ENCODE measurements around the gene GPR161.
"Not testable (repeated sequence)": the region's sequence is repeated elsewhere in the genome, so short reads cannot be mapped to it uniquely, and the experiment has no call there.

Gene GPR161

GRCh38 chr1:168167806-168168205 is 31.1 kb upstream of the GPR161 start:
- H3K27ac ChIP-seq (ENCODE audit: insufficient read depth, low read depth, low read length, poor library complexity, severe bottlenecking) = no peak overlapping the region
- H3K36me3 ChIP-seq (ENCODE audit: control insufficient read depth, insufficient read depth, low read length) = no peaks in the 10 kb centered on the region
- H3K27me3 ChIP-seq (ENCODE audit: control insufficient read depth, insufficient read depth, low read length, poor library complexity, severe bottlenecking) = no peaks in the 10 kb centered on the region
- 73 to 85% methylated on average over 2 of the region's 2 CpGs for WGBS, 2 experiments
- no peaks in the 10 kb centered on the region for H3K9me3 ChIP-seq (ENCODE audit: control insufficient read depth, low read length)
- no peak overlapping the region for H3K4me3 ChIP-seq (ENCODE audit: insufficient read depth, low read depth, low read length)
- H3K4me1 ChIP-seq (ENCODE audit: control insufficient read depth, insufficient read depth, low read length) = no peaks in the 10 kb centered on the region

GRCh38 chr1:168164771-168165170 is 28.0 kb upstream of the GPR161 start:
- Histone ChIP-seq H3K4me3 (ENCODE audit: insufficient read depth, low read depth, low read length) (no peak overlapping the region), H3K27me3 (ENCODE audit: control insufficient read depth, insufficient read depth, low read length, poor library complexity, severe bottlenecking) (no peaks in the 10 kb centered on the region), H3K9me3 (ENCODE audit: control insufficient read depth, low read length) (no peaks in the 10 kb centered on the region), H3K36me3 (ENCODE audit: control insufficient read depth, insufficient read depth, low read length) (no peaks in the 10 kb centered on the region), H3K4me1 (ENCODE audit: control insufficient read depth, insufficient read depth, low read length) (no peaks in the 10 kb centered on the region), H3K27ac (ENCODE audit: insufficient read depth, low read depth, low read length, poor library complexity, severe bottlenecking) (no peak overlapping the region)
- 89 to 92% methylated on average over 3 of the region's 3 CpGs for WGBS, 2 experiments

- no peaks in the 10 kb centered on the region for H3K4me1 ChIP-seq (ENCODE audit: control insufficient read depth, insufficient read depth, low read length)
- no peaks in the 10 kb centered on the region for H3K27me3 ChIP-seq (ENCODE audit: control insufficient read depth, insufficient read depth, low read length, poor library complexity, severe bottlenecking)
- 88% methylated on average over 3 of the region's 3 CpGs for WGBS, 2 experiments
- no peak overlapping the region for H3K27ac ChIP-seq (ENCODE audit: insufficient read depth, low read depth, low read length, poor library complexity, severe bottlenecking)
- no peaks in the 10 kb centered on the region for H3K9me3 ChIP-seq (ENCODE audit: control insufficient read depth, low read length)
- no peak overlapping the region for H3K4me3 ChIP-seq (ENCODE audit: insufficient read depth, low read depth, low read length)
- no peaks in the 10 kb centered on the region for H3K36me3 ChIP-seq (ENCODE audit: control insufficient read depth, insufficient read depth, low read length)
Measured at GRCh38 chr1:168163670-168164069, 26.9 kb upstream of the GPR161 start.

GRCh38 chr1:168161459-168161858 is 24.7 kb upstream of the GPR161 start:
- Histone ChIP-seq H3K27ac (ENCODE audit: insufficient read depth, low read depth, low read length, poor library complexity, severe bottlenecking) (no peak overlapping the region), H3K27me3 (ENCODE audit: control insufficient read depth, insufficient read depth, low read length, poor library complexity, severe bottlenecking) (no peaks in the 10 kb centered on the region), H3K9me3 (ENCODE audit: control insufficient read depth, low read length) (no peaks in the 10 kb centered on the region), H3K4me3 (ENCODE audit: insufficient read depth, low read depth, low read length) (no peak overlapping the region), H3K36me3 (ENCODE audit: control insufficient read depth, insufficient read depth, low read length) (no peaks in the 10 kb centered on the region), H3K4me1 (ENCODE audit: control insufficient read depth, insufficient read depth, low read length) (no peaks in the 10 kb centered on the region)
- WGBS, 2 experiments = 89 to 94% methylated on average over 2 of the region's 2 CpGs

- Histone ChIP-seq H3K4me1 (ENCODE audit: control insufficient read depth, insufficient read depth, low read length) (no peaks in the 10 kb centered on the region), H3K9me3 (ENCODE audit: control insufficient read depth, low read length) (no peaks in the 10 kb centered on the region), H3K27me3 (ENCODE audit: control insufficient read depth, insufficient read depth, low read length, poor library complexity, severe bottlenecking) (no peaks in the 10 kb centered on the region), H3K36me3 (ENCODE audit: control insufficient read depth, insufficient read depth, low read length) (no peaks in the 10 kb centered on the region), H3K4me3 (ENCODE audit: insufficient read depth, low read depth, low read length) (no peak overlapping the region), H3K27ac (ENCODE audit: insufficient read depth, low read depth, low read length, poor library complexity, severe bottlenecking) (no peak overlapping the region)
- 100% methylated on average over 1 of the region's 1 CpG for WGBS, 2 experiments
Measured at GRCh38 chr1:168159979-168160378, 23.2 kb upstream of the GPR161 start.

- WGBS, 2 experiments = 71 to 88% methylated on average over 1 of the region's 1 CpG
- Histone ChIP-seq H3K27ac (ENCODE audit: insufficient read depth, low read depth, low read length, poor library complexity, severe bottlenecking) (no peak overlapping the region), H3K4me3 (ENCODE audit: insufficient read depth, low read depth, low read length) (no peak overlapping the region), H3K36me3 (ENCODE audit: control insufficient read depth, insufficient read depth, low read length) (no peaks in the 10 kb centered on the region), H3K27me3 (ENCODE audit: control insufficient read depth, insufficient read depth, low read length, poor library complexity, severe bottlenecking) (no peaks in the 10 kb centered on the region), H3K4me1 (ENCODE audit: control insufficient read depth, insufficient read depth, low read length) (no peaks in the 10 kb centered on the region), H3K9me3 (ENCODE audit: control insufficient read depth, low read length) (no peaks in the 10 kb centered on the region)
Measured at GRCh38 chr1:168159251-168159650, 22.5 kb upstream of the GPR161 start.

- Histone ChIP-seq H3K9me3 (ENCODE audit: control insufficient read depth, low read length) (no peaks in the 10 kb centered on the region), H3K4me3 (ENCODE audit: insufficient read depth, low read depth, low read length) (no peak overlapping the region), H3K27ac (ENCODE audit: insufficient read depth, low read depth, low read length, poor library complexity, severe bottlenecking) (no peak overlapping the region), H3K36me3 (ENCODE audit: control insufficient read depth, insufficient read depth, low read length) (no peaks in the 10 kb centered on the region), H3K27me3 (ENCODE audit: control insufficient read depth, insufficient read depth, low read length, poor library complexity, severe bottlenecking) (no peaks in the 10 kb centered on the region), H3K4me1 (ENCODE audit: control insufficient read depth, insufficient read depth, low read length) (no peaks in the 10 kb centered on the region)
Measured at GRCh38 chr1:168157638-168158037, 20.9 kb upstream of the GPR161 start.

GRCh38 chr1:168155910-168156309 is 19.2 kb upstream of the GPR161 start:
- WGBS, 2 experiments = 56 to 81% methylated on average over 2 to 4 of the region's 4 CpGs
- Histone ChIP-seq H3K27ac (ENCODE audit: insufficient read depth, low read depth, low read length, poor library complexity, severe bottlenecking) (no peak overlapping the region), H3K27me3 (ENCODE audit: control insufficient read depth, insufficient read depth, low read length, poor library complexity, severe bottlenecking) (no peaks in the 10 kb centered on the region), H3K9me3 (ENCODE audit: control insufficient read depth, low read length) (no peaks in the 10 kb centered on the region), H3K36me3 (ENCODE audit: control insufficient read depth, insufficient read depth, low read length) (no peaks in the 10 kb centered on the region), H3K4me3 (ENCODE audit: insufficient read depth, low read depth, low read length) (no peak overlapping the region), H3K4me1 (ENCODE audit: control insufficient read depth, insufficient read depth, low read length) (no peaks in the 10 kb centered on the region)

GRCh38 chr1:168154707-168155106 is 18.0 kb upstream of the GPR161 start:
- not testable (repeated sequence) for H3K9me3 ChIP-seq (ENCODE audit: control insufficient read depth, low read length); H3K27ac ChIP-seq (ENCODE audit: insufficient read depth, low read depth, low read length, poor library complexity, severe bottlenecking); H3K4me3 ChIP-seq (ENCODE audit: insufficient read depth, low read depth, low read length); H3K27me3 ChIP-seq (ENCODE audit: control insufficient read depth, insufficient read depth, low read length, poor library complexity, severe bottlenecking); H3K4me1 ChIP-seq (ENCODE audit: control insufficient read depth, insufficient read depth, low read length); H3K36me3 ChIP-seq (ENCODE audit: control insufficient read depth, insufficient read depth, low read length)
- 87% methylated on average over 3 to 4 of the region's 4 CpGs for WGBS, 2 experiments

- WGBS, 2 experiments = 100% methylated on average over 1 of the region's 4 CpGs
- H3K27me3 ChIP-seq (ENCODE audit: control insufficient read depth, insufficient read depth, low read length, poor library complexity, severe bottlenecking) = no peaks in the 10 kb centered on the region
- no peak overlapping the region for H3K4me3 ChIP-seq (ENCODE audit: insufficient read depth, low read depth, low read length)
- no peaks in the 10 kb centered on the region for H3K4me1 ChIP-seq (ENCODE audit: control insufficient read depth, insufficient read depth, low read length)
- no peaks in the 10 kb centered on the region for H3K36me3 ChIP-seq (ENCODE audit: control insufficient read depth, insufficient read depth, low read length)
- H3K27ac ChIP-seq (ENCODE audit: insufficient read depth, low read depth, low read length, poor library complexity, severe bottlenecking) = no peak overlapping the region
- H3K9me3 ChIP-seq (ENCODE audit: control insufficient read depth, low read length) = no peaks in the 10 kb centered on the region
Measured at GRCh38 chr1:168151935-168152334, 15.2 kb upstream of the GPR161 start.

- Histone ChIP-seq H3K27ac (ENCODE audit: insufficient read depth, low read depth, low read length, poor library complexity, severe bottlenecking) (no peak overlapping the region), H3K4me3 (ENCODE audit: insufficient read depth, low read depth, low read length) (no peak overlapping the region), H3K4me1 (ENCODE audit: control insufficient read depth, insufficient read depth, low read length) (no peaks in the 10 kb centered on the region), H3K27me3 (ENCODE audit: control insufficient read depth, insufficient read depth, low read length, poor library complexity, severe bottlenecking) (no peaks in the 10 kb centered on the region), H3K9me3 (ENCODE audit: control insufficient read depth, low read length) (no peaks in the 10 kb centered on the region), H3K36me3 (ENCODE audit: control insufficient read depth, insufficient read depth, low read length) (no peaks in the 10 kb centered on the region)
- 76 to 100% methylated on average over 1 of the region's 1 CpG for WGBS, 2 experiments
Measured at GRCh38 chr1:168150283-168150682, 13.6 kb upstream of the GPR161 start.

All from ectodermal cell (in vitro differentiated cells).